ENCODE data around the gene LRRC18.

The LRRC18 gene

GRCh38 chr10:48890888-48891850 lies 48.5 kb downstream of the LRRC18 start:
- H3K27ac ChIP-seq, result no peak overlapping the region
- no peak for TF ChIP-seq CTCF (conservative IDR thresholded peaks at IDR 0.05)

- no peak for TF ChIP-seq CTCF (conservative IDR thresholded peaks at IDR 0.05)
- no peak overlapping the region for H3K27ac ChIP-seq
These were observed 51.7 kb downstream of the LRRC18 start for GRCh38 chr10:48887982-48888381.

GRCh38 chr10:48885376-48885775 lies 54.3 kb downstream of the LRRC18 start:
- TF ChIP-seq CTCF (conservative IDR thresholded peaks at IDR 0.05), result peak; percentile 82
- H3K27ac ChIP-seq, result no peak overlapping the region

- no peak overlapping the region for H3K27ac ChIP-seq
- TF ChIP-seq CTCF (conservative IDR thresholded peaks at IDR 0.05), result no peak
These were observed 55.2 kb downstream of the LRRC18 start for GRCh38 chr10:48884179-48885045.

GRCh38 chr10:48883701-48884100 lies 55.9 kb downstream of the LRRC18 start:
- H3K27ac ChIP-seq, result no peak overlapping the region
- no peak for TF ChIP-seq CTCF (conservative IDR thresholded peaks at IDR 0.05)

GRCh38 chr10:48882881-48883280 lies 56.8 kb downstream of the LRRC18 start:
- no peak for TF ChIP-seq CTCF (conservative IDR thresholded peaks at IDR 0.05)
- H3K27ac ChIP-seq, result no peak overlapping the region

- no peak overlapping the region for H3K27ac ChIP-seq
- no peak for TF ChIP-seq CTCF (conservative IDR thresholded peaks at IDR 0.05)
These were observed 57.7 kb downstream of the LRRC18 start for GRCh38 chr10:48881937-48882336.
